ENCODE results near the gene TMBIM1. TPM values are rescaled to one million over a fixed set of nuclear protein-coding genes. Genes with fewer than 3 reads are reported as not detected.

TMBIM1 gene, protein sequence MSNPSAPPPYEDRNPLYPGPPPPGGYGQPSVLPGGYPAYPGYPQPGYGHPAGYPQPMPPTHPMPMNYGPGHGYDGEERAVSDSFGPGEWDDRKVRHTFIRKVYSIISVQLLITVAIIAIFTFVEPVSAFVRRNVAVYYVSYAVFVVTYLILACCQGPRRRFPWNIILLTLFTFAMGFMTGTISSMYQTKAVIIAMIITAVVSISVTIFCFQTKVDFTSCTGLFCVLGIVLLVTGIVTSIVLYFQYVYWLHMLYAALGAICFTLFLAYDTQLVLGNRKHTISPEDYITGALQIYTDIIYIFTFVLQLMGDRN
- total RNA-seq = 175 and 210 TPM in 2 replicates

DNA sequence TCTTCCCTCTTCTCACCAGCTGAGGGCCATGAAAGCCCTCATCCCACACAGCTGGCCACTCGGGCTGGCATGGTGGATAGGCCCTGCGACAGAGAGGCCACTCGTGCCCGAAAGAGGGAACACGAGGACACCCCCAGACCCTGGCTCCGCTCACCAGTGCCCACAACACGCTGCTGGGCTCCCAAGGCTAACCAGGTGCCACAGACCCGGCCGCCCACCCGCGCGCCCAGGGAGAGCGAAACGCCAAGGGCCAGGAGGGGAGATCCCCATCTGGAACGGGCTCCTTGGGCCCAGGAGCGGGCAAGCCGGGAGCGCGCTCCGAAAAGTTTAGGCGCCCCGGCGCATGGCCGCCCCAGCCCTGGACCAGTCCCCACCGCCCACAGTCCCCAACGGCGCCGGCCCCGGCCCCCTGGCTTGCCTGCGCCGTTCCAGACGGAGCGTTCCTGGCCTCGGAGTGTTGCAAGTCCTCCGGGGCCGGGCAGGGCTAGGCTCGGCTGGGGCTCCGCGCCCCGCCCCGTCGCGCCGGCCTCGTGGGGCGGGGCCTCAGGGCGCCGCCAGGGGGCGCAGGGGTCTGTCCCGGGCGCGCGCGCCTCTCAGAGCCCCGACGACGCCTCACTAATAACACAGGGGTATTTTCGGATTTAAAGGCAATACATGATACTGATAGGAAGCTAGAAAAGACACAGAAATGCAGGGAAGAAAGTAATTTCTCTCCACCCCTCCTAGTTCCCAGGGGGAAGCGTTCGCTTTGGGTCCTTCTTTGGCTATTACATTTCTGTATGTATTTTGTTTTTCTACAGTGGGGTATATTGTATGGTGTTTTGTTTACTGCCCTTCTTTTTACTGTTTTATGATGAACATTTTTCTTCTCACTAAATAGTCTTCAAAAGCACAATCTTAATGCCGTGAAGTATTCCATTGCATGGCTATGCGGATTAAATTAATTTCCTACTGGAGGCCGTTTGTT is at the start of gene TMBIM1:
Gene TMBIM1 (minus strand): TSS at position 456 of the 967 bp plus-strand sequence. CDS start 10,362 bp downstream, outside the sequence.

DNA sequence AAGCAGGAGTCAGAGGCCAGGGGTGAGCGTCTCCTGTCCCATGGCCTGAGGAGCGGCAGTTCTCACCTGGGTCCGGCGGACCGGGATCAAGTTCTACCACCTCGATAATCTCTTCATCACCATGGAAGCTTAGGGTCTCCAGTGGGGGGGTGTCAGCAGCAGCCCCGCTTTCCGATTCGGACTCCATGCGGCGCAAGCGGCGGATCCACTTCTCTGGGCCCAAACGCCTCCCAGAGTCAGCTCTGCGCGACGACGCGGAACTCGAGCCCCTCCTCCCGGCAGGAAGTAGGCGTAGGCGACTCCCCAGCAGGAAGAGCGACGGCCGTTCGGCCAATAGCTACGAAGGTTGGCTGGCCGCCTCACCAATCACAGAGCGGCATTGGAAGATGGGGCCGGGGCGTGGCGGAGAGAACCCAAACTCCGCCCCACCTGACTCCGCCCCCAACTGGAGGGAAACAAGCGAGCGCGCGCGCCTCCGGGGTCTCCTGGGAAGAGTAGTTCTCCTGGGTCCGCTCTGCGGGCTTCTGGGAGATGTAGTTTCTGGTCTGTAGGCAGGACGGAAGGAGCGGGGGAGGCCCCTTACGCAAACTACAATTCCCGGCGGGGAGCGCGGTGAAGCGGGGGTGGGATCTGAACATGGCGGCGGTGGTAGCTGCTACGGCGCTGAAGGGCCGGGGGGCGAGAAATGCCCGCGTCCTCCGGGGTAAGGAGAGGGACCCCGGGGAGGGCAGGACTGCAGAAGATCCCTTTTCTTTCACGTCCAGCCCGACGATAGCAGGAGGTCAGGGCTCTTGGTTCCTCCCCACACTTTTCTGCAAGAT is 22.2 kb downstream of the TMBIM1 start, which contains the start of the genes AAMP and PNKD:
Gene AAMP (minus strand): TSS at position 238 of the 821 bp plus-strand sequence. CDS start 51 bp downstream, at position 187.
Gene PNKD (plus strand): TSS at position 620 of the 821 bp plus-strand sequence. CDS start 17 bp downstream, at position 637.

DNA sequence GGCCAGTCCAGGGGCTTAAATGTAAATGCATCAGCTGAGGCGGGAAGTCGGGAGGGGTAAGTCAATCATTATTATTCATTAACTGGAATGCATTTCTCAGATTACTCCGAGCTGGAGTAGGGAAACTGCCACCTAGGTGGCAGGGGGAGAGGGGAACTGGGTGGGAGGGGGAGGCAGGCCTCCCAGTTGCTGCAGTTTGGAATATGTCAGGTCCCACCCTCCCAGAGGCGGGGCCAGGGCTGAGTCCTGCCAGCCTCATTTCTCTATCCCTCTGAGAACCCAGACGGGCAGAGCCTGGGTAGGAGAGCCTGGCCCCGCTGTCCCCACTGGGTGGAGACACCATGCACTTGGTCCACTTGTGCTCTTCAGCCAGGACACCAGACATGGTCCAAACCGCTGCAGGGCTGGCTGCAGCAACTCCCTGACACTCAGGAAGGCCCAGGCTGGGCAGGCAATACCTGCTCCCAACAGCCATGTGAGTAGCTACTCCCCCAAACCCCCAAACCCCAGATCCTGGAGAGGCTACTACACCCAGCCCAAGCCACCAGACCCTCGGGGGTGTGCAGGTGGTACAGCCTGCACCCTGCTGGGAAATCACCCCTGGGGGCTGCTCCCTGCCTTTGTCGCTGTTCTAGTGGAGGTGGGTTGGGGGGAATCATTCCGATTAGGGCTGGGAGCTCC is 31.4 kb downstream of the TMBIM1 start, which contains the start of gene GPBAR1:
Gene GPBAR1 (plus strand): TSS at position 274 of the 681 bp plus-strand sequence. CDS start 1,710 bp downstream, outside the sequence.

Small RNAs within 50 kb of the gene (small RNA-seq; reads per million reads assigned to genes)
- gene MIR6810 = not detected

Other genes with a start within 250 kb of the TMBIM1 start
- gene RUFY4, start 223.2 kb downstream of the TMBIM1 start, total RNA-seq = not detected in 2 replicates
- not detected in 2 replicates for gene CXCR2, start 166.5 kb downstream of the TMBIM1 start, total RNA-seq
- not detected in 2 replicates for gene CXCR1, start 125.5 kb downstream of the TMBIM1 start, total RNA-seq
- gene ARPC2, start 75.3 kb downstream of the TMBIM1 start, total RNA-seq = 266 and 299 TPM in 2 replicates
- gene GPBAR1, start 31.5 kb downstream of the TMBIM1 start, total RNA-seq = 0.24 and 0.32 TPM in 2 replicates
- gene AAMP, start 22.4 kb downstream of the TMBIM1 start, total RNA-seq = 73.2 and 79.1 TPM in 2 replicates
- gene PNKD, start 22.0 kb downstream of the TMBIM1 start, total RNA-seq = 17.5 and 18.1 TPM in 2 replicates
- gene CATIP, start 64.4 kb upstream of the TMBIM1 start, total RNA-seq = not detected in 2 replicates
- under 0.01 and 0.16 TPM in 2 replicates for gene SLC11A1, start 89.8 kb upstream of the TMBIM1 start, total RNA-seq
- gene CTDSP1, start 107.4 kb upstream of the TMBIM1 start, total RNA-seq = 85.5 and 91.6 TPM in 2 replicates
- gene VIL1, start 126.6 kb upstream of the TMBIM1 start, total RNA-seq = under 0.01 TPM in 1 of 2 replicates, not detected in the other

Data from hair follicle dermal papilla cell (primary cell).